ENCODE data around the gene TMCO4. TPM values are rescaled to one million over a fixed set of nuclear protein-coding genes. Genes with fewer than 3 reads are reported as not detected.

Gene TMCO4
- total and polyA plus RNA-seq, 2 of the 4 experiments (the other 2 are of a cell fraction), result 7.3 to 8.6 TPM

DNA sequence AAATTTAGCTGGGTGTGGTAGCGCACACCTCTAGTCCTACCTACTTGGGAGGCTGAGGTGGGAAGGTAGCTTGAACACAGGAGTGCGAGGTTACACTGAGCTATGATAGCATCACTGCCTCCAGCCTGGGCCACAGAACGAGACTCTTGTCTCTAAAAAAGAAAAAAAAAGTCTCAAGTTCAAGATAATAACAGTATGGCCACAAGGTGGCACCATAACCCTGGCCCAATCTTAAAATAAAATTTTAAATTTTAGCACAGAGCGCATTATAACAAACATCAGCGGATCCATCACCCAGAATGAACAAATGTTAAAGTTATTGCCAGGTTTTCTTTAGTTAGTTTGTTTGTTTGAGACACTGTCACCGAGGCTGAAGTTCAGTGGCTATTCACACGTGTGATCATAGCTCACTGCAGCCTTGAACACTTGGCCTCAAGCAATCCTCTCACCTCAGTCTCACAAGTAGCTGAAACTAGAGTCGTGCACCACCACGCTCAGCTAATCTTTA lies 137.9 kb downstream of the TMCO4 start:
- TF ChIP-seq RCOR1 (IDR thresholded peaks at IDR 0.05; ENCODE audit: insufficient replicate concordance, low read length) (no peak), NFE2L2 (IDR thresholded peaks at IDR 0.05; ENCODE audit: low read depth, low read length) (no peak), SMC3 (IDR thresholded peaks at IDR 0.05; ENCODE audit: low read depth, low read length) (peak; percentile 33; the same call in 1 of the 2 replicates), FOS (IDR thresholded peaks at IDR 0.05; ENCODE audit: low read depth, low read length) (no peak), RAD21 (IDR thresholded peaks at IDR 0.05; ENCODE audit: low read length) (peak; percentile 77)
- TF ChIP-seq, protein P1, sequence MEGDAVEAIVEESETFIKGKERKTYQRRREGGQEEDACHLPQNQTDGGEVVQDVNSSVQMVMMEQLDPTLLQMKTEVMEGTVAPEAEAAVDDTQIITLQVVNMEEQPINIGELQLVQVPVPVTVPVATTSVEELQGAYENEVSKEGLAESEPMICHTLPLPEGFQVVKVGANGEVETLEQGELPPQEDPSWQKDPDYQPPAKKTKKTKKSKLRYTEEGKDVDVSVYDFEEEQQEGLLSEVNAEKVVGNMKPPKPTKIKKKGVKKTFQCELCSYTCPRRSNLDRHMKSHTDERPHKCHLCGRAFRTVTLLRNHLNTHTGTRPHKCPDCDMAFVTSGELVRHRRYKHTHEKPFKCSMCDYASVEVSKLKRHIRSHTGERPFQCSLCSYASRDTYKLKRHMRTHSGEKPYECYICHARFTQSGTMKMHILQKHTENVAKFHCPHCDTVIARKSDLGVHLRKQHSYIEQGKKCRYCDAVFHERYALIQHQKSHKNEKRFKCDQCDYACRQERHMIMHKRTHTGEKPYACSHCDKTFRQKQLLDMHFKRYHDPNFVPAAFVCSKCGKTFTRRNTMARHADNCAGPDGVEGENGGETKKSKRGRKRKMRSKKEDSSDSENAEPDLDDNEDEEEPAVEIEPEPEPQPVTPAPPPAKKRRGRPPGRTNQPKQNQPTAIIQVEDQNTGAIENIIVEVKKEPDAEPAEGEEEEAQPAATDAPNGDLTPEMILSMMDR (conservative IDR thresholded peaks at IDR 0.05; ENCODE audit: low read depth, low read length), result peak; percentile 75
- H4K8ac ChIP-seq (ENCODE audit: low read depth in 2 of 2, low read length in 2 of 2), result no peak overlapping the region
- dilution Hi-C loops (cut with HindIII; ENCODE audit: low sequenced_read_pairs, unreplicated experiment), result no loop called here
- H3K18ac ChIP-seq (ENCODE audit: low read depth, low read length), result no peak overlapping the region
- peaks cover 6% of the 10 kb centered on the region for H3K9me1 ChIP-seq (ENCODE audit: insufficient read depth, low read length)
- 0 out of 2 replicates have a peak, but pooled peaks cover 7% of the 10 kb centered on the region for H4K20me1 ChIP-seq (ENCODE audit: insufficient read depth, low read length)
- H3K4me2 ChIP-seq (ENCODE audit: low read depth, low read length), result no peak overlapping the region
- H3K56ac ChIP-seq (ENCODE audit: extremely low read depth, insufficient read depth, low read length), result no peak overlapping the region
- no peak overlapping the region for H4K91ac ChIP-seq (ENCODE audit: insufficient read depth, low read depth, low read length)
- H3K27me3 ChIP-seq (ENCODE audit: control insufficient read depth, insufficient read depth, low read length), result peaks cover 37% of the 10 kb centered on the region
- no peak overlapping the region for H2BK5ac ChIP-seq (ENCODE audit: low read depth, low read length, poor library complexity, severe bottlenecking)
- in situ Hi-C loops (cut with MboI; ENCODE audit: low sequenced_read_pairs), result no loop called here
- BruUV-seq (replicated peaks), result no TSS peak
- H3K4me1 ChIP-seq (ENCODE audit: control insufficient read depth, insufficient read depth, low read length), result peaks cover 1% of the 10 kb centered on the region; the same call in 1 of the 2 replicates
- H2AK9ac ChIP-seq (replicated peaks; ENCODE audit: low read depth, low read length, poor library complexity), result no peak overlapping the region
- no CpG with 5 or more reads among the region's 9 CpGs for WGBS, 2 experiments (ENCODE audit: extremely low coverage in 2 of 2, insufficient read length in 1 of 2)
- H3K9ac ChIP-seq (ENCODE audit: low read depth, low read length), result no peak overlapping the region
- H3K9me3 ChIP-seq (ENCODE audit: control insufficient read depth, insufficient read depth, low read length), result no peaks in the 10 kb centered on the region
- H3K27ac ChIP-seq (ENCODE audit: insufficient read depth, low read length), result no peak overlapping the region
- H2BK120ac ChIP-seq (ENCODE audit: low read depth, low read length), result no peak overlapping the region
- no peak overlapping the region for H3K23ac ChIP-seq (ENCODE audit: low read depth, low read length)
- H3K79me1 ChIP-seq (ENCODE audit: low read depth in 1 of 2, low read length in 2 of 2), result 0 out of 4 replicates have a peak, but pooled peaks cover 0 to 2% of the 10 kb centered on the region in 2 experiments
- H3K36me3 ChIP-seq (ENCODE audit: control insufficient read depth, insufficient read depth, low read length), result peaks cover 13% of the 10 kb centered on the region; the same call in 1 of the 2 replicates
- H2AFZ ChIP-seq (replicated peaks; ENCODE audit: low read length, poor library complexity), result no peak overlapping the region
- H2AK5ac ChIP-seq (ENCODE audit: low read depth, low read length), result no peak overlapping the region
- H2BK15ac ChIP-seq (ENCODE audit: low read depth, low read length), result no peak overlapping the region
- no peak overlapping the region for H2BK20ac ChIP-seq (ENCODE audit: low read depth, low read length)
- no peak for ATAC-seq (ENCODE audit: low read depth)
- H4K5ac ChIP-seq (ENCODE audit: low read depth, low read length), result no peak overlapping the region
- H3K14ac ChIP-seq (replicated peaks; ENCODE audit: low read depth, low read length), result no peak overlapping the region
- ChIA-PET POLR2A (ENCODE audit: unreplicated experiment) (interaction anchor here (0.7 kb wide), 1 partner anchor 44 kb away, joined by 4 read pairs; no protein-coding TSS in a partner anchor), CTCF (interaction anchor here (0.6 to 2.5 kb wide), 8 partner anchors 8 to 150 kb away, joined by 3 to 27 read pairs (median 4); no protein-coding TSS in a partner anchor)
- DNase-seq, result peak; percentile 52
- intact Hi-C loops (cut with micrococcal nuclease), result loop anchor here (1.0 to 10.0 kb wide), 4 partner anchors 43 to 491 kb away; partner anchors contain the start of gene OTUD3
- no peak overlapping the region for H3K4me3 ChIP-seq (ENCODE audit: insufficient read depth, low read depth, low read length)
- no peak overlapping the region for H3K4ac ChIP-seq (ENCODE audit: low read depth, low read length)
